NCI-H748 (cell line): ENCODE measurements around the gene PLD5.
"Not testable (repeated sequence)": the region's sequence is repeated elsewhere in the genome, so short reads cannot be mapped to it uniquely, and the experiment has no call there.

Source experiments
- DNase-seq: peaks from one replicate; lab custom pipeline; 2025; ENCODE audit not compliant: unreplicated experiment; lab: John Stamatoyannopoulos, UW

PLD5 gene

DNA sequence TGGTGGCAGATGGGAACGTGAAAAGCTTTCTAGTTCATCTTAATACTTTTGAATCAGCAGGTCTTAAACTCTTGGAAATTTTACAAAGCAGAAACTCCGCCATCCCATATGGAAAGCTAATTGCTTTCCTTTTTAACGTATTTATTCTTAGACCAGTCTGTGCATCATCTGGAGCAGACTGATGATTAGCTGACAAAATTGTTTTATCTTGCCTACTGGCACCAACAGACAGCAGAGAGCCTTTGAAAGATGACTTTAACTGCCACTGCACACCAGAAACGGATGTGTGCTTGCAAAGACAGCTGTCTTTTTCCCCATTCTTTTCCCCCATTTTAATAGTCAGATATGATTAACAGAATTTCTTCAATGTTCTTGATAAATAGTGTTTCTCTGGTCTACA lies 97.0 kb downstream of the PLD5 start:
- DNase-seq: peak; percentile 26

GRCh38 chr1:242426271-242426905 lies 98.1 kb downstream of the PLD5 start:
- peak; percentile 56 for DNase-seq

- peak; percentile 4 for DNase-seq
Observed at GRCh38 chr1:242425232-242425631, 99.3 kb downstream of the PLD5 start.

DNA sequence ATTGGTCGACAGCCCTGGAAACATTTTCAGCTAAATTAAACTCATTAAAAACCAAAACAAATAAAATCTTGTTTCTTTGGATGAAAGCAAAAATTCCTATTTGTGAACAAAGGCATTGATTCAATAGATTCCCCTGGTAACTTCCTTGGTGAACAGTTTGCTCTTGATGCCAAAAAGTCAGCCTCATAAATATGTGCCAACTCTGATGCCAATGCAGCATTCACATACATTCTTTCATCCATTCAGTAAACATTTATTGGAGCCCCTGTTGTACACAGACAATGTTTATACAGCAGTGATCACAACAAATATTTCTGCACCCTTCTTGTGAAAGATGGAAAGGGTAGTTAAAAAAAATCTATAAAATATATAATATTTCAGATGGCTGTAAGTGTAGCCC lies 107.8 kb downstream of the PLD5 start:
- DNase-seq: no peak

GRCh38 chr1:242412921-242413320 lies 111.6 kb downstream of the PLD5 start:
- no peak for DNase-seq

DNA sequence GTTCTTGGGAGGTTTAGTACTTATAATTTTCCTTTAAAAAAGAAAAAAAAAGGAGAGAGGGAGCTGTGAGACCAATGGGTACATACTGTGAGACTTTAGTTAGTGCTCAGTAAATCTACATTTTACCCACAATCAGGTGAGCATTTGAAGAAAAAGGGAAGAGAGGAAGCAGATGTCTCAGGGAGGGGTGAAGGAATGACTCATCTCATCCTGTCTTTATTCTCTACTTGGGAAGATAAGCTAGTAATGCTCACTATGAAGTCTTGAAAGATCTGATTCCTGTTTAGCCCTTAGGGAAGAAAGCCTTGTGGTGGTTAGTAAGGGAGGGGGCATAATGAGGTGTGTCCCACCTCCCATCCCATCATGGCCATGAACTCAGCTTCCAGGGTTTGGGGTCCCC lies 112.6 kb downstream of the PLD5 start:
- DNase-seq: no peak

GRCh38 chr1:242405947-242406346 lies 118.5 kb downstream of the PLD5 start:
- no peak for DNase-seq

DNA sequence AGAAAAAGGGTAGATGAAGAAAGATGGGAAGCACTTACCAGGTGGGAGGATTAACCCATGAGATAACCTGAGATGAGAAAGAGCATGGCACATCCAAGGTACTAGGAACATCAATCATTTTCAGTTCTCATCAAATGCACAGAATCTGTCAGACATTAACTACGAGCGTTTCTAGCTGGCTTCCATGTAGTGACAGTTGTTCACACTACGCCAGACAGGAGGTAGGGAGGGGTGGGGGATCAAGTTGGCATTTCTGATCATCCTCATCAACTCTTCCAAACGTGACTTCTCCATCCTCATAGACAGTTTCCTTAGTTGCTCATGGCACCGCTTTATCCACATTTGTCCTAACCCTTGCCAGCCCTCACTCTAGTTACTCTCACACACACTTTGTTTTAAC lies 120.2 kb downstream of the PLD5 start:
- DNase-seq: no peak

GRCh38 chr1:242402956-242403355 lies 121.5 kb downstream of the PLD5 start:
- no peak for DNase-seq

DNA sequence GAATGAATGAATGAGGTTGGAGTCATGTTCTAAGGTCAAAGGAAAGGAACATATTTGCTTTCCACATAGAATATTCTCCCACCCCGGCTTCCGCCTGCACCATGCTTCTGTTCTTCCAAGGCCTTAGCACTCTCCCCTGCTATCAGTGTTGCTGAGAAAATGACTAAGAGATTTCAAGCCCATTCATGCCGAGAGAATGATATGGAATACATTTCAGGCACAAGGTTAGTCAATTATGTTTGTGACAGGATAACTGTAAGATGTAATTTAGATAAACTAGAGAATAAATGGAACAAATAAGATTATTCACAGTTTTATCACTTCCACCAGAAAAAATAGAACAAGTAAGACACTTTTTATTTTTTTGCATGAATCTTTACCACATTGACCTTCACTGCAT lies 122.6 kb downstream of the PLD5 start:
- DNase-seq: no peak

GRCh38 chr1:242398351-242398750 lies 126.1 kb downstream of the PLD5 start:
- DNase-seq: no peak

DNA sequence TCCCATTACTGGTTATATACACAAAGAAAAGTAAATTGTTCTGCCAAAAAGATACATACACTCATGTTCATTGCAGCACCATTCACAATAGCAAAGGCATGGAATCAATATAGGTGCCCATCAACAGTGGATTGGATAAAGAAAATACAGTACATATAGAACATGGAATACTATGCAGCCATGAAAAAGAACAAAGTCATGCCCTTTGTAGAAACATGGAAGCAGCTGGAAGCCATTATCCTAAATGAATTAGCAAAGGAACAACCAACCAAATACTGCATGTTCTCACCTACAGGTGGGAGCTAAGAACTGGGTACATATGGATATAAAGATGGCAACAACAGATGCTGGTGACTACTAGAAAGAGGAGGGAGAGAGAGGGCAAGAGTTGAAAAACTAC lies 132.6 kb downstream of the PLD5 start:
- no peak for DNase-seq

DNA sequence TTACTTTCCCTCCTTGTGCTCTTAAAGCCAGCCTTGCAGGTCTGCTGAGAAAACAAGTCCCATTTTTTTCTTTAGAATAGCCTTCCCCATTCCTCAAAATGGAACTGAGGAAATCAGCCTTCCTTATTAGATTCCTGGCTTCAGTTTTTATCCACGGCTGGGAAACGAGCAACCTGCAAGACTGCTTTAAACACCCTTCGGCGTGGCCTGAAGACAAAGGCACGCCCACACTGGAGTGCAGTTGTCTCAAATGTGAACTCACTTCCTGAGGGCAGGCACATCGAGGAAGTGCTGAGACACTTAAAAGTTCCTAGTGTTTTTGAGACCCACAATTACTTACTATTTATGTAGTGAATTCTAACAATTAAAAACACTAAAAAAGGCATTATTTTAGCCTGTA lies 148.4 kb downstream of the PLD5 start:
- DNase-seq: peak; percentile 30

GRCh38 chr1:242350446-242350845 lies 174.1 kb downstream of the PLD5 start:
- not testable (repeated sequence) for DNase-seq

DNA sequence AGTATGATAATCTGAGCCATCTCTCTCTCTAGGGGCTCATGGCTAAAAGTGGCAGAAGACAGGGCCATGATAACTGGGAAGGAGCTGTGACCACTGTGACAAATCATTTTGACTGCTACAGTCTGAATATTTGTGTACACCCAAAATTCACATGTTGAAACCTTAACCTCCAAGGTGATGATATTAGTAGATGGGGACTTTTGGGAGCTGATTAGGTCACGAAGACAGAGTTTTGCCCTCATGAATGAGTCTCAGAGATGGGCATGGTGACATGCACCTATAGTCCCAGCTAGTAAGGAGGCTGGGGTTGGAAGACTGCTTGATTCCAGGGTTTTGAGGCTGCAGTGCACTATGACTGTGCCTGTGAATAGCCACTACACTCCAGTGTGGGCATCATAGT lies 174.9 kb downstream of the PLD5 start:
- DNase-seq: no peak

- DNase-seq: peak; percentile 37
Observed at GRCh38 chr1:242330865-242331264, 193.6 kb downstream of the PLD5 start.

GRCh38 chr1:242327381-242327780 lies 197.1 kb downstream of the PLD5 start:
- not testable (repeated sequence) for DNase-seq

DNA sequence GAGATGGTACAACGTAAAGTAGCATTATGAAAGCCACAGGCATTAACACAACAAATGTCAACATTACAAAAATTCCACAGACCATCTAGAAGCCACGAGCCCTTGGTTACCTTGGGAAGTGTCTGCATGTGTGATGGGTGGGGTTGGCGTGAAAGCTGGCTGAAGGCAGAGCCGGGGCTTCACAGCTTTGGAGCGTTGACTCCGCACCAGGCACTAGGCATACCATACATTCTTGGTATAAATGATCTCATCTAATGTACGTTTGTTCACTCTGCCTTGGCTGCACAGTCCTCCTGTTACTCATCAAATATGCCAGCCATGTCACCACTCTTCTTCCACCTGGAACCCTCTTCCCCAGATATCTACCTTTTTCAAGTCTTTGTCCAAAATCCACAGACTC lies 202.5 kb downstream of the PLD5 start:
- not testable (repeated sequence) for DNase-seq

GRCh38 chr1:242318140-242318539 lies 206.4 kb downstream of the PLD5 start:
- DNase-seq: no peak

DNA sequence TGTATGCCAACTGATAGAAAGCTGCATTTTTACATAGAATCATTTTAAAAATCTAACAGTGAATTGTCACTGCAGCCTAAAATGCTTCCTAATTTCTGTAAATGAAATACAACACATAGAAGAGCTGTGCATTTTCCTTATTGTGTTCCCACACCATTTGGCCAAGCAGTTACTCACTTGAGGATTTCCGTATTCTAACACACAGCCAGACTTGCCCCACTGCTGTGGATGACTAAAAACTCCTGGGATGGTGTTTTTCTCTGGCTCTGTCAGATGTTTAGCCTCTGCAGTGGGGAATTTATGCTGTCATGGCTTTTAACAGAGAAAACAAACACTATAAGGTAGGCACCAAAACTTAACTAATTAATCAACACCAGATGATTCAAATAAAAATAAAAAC lies 209.6 kb downstream of the PLD5 start:
- DNase-seq: not testable (repeated sequence)

DNA sequence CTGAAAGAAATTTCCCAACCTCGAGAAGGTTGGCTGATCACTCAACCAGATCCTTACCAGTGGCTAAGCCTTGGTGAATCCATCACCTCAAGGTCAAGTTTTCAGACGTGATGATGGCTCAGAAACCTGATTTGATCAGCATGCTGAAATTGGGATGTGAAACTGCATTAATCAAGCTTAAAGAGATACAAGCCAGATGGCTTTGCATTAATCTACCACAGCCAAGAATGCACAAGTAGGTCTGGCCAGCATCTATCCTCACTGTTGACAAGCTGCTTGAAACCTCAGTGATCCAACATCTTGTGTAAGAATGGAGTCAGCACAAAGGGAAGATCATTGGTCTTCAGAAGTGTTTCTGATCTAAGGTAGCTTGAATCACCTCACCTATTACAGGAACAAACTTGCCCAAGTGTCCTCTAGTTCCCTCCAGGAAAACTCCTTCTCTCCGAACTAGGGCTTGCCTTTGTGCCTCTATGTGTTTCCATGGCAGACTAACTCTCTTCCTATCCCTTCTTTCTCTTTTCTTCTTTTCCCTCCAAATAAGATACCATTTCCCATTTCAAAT lies 210.3 kb downstream of the PLD5 start:
- DNase-seq: not testable (repeated sequence)

- DNase-seq: not testable (repeated sequence)
Observed at GRCh38 chr1:242308681-242309080, 215.8 kb downstream of the PLD5 start.

DNA sequence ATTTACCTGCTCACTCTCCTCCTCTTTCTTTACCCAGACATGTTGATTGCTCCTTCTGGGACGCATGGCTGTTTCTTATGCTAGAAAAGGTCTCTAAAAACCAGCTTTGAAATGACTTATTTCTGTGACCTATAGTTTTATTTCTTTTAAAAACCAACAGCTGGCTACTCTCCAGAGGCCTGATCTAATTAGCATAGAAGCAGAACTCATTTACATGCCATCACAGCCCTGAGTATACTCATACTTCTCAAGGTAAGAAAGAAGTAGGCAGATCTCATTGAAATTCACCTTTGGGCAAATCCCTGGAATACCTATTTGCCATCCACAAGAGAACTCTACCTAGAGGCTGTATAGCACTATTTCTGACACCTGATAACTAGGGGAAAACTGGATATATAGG lies 230.7 kb downstream of the PLD5 start:
- DNase-seq: not testable (repeated sequence)
